ENCODE results near the gene KRT33B. TPM values are rescaled to one million over a fixed set of nuclear protein-coding genes. Genes with fewer than 3 reads are reported as not detected.
"Not testable (repeated sequence)": the region's sequence is repeated elsewhere in the genome, so short reads cannot be mapped to it uniquely, and the experiment has no call there.

The KRT33B gene
- total and polyA plus RNA-seq, 8 donors, result not detected

- no peaks in the 10 kb centered on the region for H3K4me1 ChIP-seq
- DNase-seq (no peak), ATAC-seq (peak in 3 of 4 donors; percentile 23 to 78 (median 55)), FAIRE-seq (no peak)
- no peaks in the 10 kb centered on the region for H3K36me3 ChIP-seq
- no peaks in the 10 kb centered on the region for H3K27me3 ChIP-seq
- H3K27ac ChIP-seq, result no peak overlapping the region
- H3K9me3 ChIP-seq, result no peaks in the 10 kb centered on the region
- TF ChIP-seq CTCF (IDR thresholded peaks at IDR 0.05), result no peak
- WGBS, 2 donors, result 65 to 76% methylated on average over 7 of the region's 7 CpGs
- intact Hi-C loops (cut with DNase I), result no loop called here
- no peak overlapping the region for H3K4me3 ChIP-seq
These were observed 21.5 kb downstream of the KRT33B start for GRCh38 chr17:41347869-41348760.

DNA sequence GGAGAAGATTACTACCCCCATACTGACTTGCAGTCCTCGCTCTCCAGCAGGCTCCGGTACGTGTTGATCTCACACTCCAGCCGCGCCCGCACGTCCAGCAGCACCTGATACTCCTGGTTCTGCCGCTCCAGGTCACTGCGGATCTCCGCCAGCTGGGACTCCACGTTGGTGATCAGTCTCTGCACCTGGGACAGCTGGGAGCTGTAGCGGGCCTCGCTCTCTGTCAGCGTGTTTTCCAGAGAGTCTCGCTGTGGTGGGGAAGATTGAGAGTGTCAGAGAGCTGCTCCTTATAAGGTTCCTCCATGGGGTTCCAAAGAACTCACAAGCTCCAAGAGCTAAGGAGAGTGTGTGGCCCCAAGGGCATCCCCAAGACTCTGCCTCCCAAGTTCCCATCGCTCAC lies 23.2 kb downstream of the KRT33B start:
- 86 to 89% methylated on average over 16 of the region's 16 CpGs for WGBS, 2 donors
- intact Hi-C loops (cut with DNase I); H3K4me3 ChIP-seq; DNase-seq; H3K36me3 ChIP-seq; H3K27me3 ChIP-seq; H3K27ac ChIP-seq; FAIRE-seq; H3K9me3 ChIP-seq; H3K4me1 ChIP-seq; ATAC-seq: not testable (repeated sequence)

DNA sequence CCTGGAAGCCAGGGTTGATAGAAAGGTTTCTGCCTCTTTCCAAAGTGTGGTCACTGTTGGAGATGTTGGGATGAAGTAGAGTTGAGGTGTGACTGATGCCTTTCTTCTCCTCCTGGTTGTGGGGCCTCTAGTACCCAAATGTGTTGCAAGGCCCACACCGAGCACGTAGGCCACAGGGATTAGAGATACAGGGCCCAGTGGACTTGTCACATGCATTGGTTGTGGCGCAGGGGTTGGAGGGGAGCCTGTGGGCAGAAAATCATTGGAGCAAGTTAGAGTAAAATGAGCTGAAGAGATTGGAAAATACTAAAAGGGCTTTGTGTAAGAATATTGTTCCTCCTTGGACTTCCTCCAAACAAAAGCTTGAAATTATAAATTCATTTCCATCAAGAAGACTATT lies 23.6 kb downstream of the KRT33B start:
- TF ChIP-seq CTCF (IDR thresholded peaks at IDR 0.05), result no peak
- Histone ChIP-seq H3K36me3 (no peaks in the 10 kb centered on the region), H3K9me3 (no peaks in the 10 kb centered on the region), H3K4me3 (no peak overlapping the region), H3K27me3 (no peaks in the 10 kb centered on the region), H3K27ac (no peak overlapping the region), H3K4me1 (no peaks in the 10 kb centered on the region)
- FAIRE-seq (no peak), DNase-seq (no peak), ATAC-seq (no peak)
- 74 to 91% methylated on average over 3 of the region's 3 CpGs for WGBS, 2 donors
- intact Hi-C loops (cut with DNase I), result no loop called here

DNA sequence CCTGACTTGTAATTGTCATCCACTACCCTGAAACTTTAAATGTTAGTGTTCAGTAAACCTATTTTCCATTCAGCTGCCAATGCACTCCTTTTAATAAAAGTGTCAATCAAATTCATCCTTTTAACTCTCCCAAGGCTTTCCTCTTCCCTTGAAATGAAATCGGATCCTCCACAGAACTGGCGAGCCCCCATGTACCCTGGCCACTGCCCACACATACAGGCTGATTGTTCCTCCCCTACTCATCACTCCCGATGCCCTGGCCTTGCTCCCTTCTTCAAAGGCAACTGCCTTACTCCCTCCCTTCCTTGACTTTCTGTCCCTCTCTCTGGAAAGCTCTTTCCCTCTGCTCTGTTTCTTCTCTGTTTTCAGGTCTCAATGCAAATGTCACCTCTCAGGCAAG lies 26.6 kb downstream of the KRT33B start:
- no peak for DNase-seq
- no peak for TF ChIP-seq CTCF (IDR thresholded peaks at IDR 0.05)
- Histone ChIP-seq H3K4me3 (no peak overlapping the region), H3K36me3 (no peaks in the 10 kb centered on the region), H3K27ac (no peak overlapping the region), H3K27me3 (no peaks in the 10 kb centered on the region), H3K9me3 (no peaks in the 10 kb centered on the region), H3K4me1 (no peaks in the 10 kb centered on the region)
- ATAC-seq, result no peak
- intact Hi-C loops (cut with DNase I), result no loop called here
- WGBS, 2 donors, result 61 to 64% methylated on average over 3 of the region's 3 CpGs
- no peak for FAIRE-seq

DNA sequence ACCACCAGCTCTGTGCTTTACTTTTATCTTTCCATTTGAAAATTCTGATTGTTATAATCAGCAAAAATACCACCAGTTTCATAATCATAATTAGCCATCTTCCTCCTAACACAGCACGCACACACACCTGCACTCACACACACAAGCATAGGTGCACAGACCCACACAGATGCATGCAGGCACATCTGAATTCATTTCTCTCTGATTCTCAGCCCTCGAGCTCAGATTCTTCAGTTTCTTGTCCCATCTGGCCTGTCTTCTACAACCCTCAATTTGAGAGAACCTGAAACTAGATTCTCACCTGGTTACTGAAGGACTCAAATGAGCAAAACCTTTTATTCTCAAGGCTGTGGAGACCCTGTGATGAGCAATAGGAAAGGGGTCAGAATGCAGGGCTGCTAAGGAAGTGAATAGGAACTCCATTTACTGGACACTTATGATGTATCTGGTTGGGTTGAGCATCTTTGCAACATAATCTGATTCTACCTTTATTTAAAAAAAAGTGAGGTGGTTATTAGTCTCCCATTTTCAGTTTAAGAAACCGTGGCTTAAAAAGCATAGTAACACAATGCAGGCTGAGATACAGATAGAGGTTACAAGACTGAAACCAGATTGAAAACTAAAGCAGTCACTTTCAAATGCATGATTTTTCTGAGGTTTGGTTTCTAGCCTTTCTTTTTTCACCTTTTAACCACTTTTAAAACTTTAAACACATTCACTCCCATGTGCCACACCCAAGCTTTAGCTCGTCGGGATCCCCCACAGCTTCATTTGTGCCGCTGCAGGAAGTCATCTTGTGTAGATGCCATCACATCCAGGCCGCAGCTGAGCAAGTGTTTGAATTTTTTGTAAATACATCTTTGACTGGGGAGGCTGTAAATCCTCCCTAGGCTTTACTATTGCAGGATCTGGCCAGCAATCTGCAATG lies 28.4 kb downstream of the KRT33B start:
- DNase-seq, result no peak
- no peaks in the 10 kb centered on the region for H3K36me3 ChIP-seq
- no peak overlapping the region for H3K27ac ChIP-seq
- H3K4me3 ChIP-seq, result no peak overlapping the region
- FAIRE-seq, result no peak
- no peak for TF ChIP-seq CTCF (IDR thresholded peaks at IDR 0.05)
- H3K27me3 ChIP-seq, result no peaks in the 10 kb centered on the region
- intact Hi-C loops (cut with DNase I), result no loop called here
- no peak for ATAC-seq
- 63 to 67% methylated on average over 7 of the region's 7 CpGs for WGBS, 2 donors
- no peaks in the 10 kb centered on the region for H3K9me3 ChIP-seq
- H3K4me1 ChIP-seq, result no peaks in the 10 kb centered on the region
